Liver (tissue), 3 donors: Measurements from ENCODE around the gene DIAPH3.

Source experiments
- MAX ChIP-seq: IDR thresholded peaks from 2 replicates; pipeline ENCODE4 v1.6.1; 2016; ENCODE audit warnings: antibody characterized with exemption
- TF ChIP-seq, protein P1 (sequence below): fragments of 150-350 bp; IDR thresholded peaks from 2 replicates; pipeline ENCODE4 v1.5.1; 2017; ENCODE audit warnings: improper control_type of control experiment, low read depth, low read length; ENCODE audit not compliant: missing input control
- TF ChIP-seq, protein P2 (sequence below): IDR thresholded peaks from 2 replicates; pipeline ENCODE4 v1.6.1; 2016; ENCODE audit warnings: antibody characterized with exemption
- donor health status: healthy.
- donor health status: healthy.

DNA sequence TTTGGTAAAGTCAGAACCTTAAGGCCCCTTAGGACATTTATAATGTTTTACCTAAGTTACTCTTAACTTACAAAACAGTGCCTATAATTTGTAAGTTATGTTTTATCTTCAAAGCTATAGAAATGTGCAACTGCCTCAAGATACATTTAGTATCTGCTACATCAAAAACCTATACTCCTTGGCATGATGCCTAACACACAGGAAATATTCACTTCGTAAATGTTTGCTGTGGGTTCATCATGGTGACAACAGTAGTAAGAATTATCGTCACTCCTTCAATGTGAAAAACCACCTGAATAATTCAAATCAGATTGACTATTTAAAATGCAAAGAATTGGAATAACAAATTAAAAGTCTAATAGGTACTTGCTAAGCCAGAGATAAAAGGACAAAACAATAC lies 184.1 kb downstream of the DIAPH3 start:
- TF ChIP-seq, protein P1, sequence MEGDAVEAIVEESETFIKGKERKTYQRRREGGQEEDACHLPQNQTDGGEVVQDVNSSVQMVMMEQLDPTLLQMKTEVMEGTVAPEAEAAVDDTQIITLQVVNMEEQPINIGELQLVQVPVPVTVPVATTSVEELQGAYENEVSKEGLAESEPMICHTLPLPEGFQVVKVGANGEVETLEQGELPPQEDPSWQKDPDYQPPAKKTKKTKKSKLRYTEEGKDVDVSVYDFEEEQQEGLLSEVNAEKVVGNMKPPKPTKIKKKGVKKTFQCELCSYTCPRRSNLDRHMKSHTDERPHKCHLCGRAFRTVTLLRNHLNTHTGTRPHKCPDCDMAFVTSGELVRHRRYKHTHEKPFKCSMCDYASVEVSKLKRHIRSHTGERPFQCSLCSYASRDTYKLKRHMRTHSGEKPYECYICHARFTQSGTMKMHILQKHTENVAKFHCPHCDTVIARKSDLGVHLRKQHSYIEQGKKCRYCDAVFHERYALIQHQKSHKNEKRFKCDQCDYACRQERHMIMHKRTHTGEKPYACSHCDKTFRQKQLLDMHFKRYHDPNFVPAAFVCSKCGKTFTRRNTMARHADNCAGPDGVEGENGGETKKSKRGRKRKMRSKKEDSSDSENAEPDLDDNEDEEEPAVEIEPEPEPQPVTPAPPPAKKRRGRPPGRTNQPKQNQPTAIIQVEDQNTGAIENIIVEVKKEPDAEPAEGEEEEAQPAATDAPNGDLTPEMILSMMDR = no peak
- TF ChIP-seq MAX = no peak
- TF ChIP-seq, protein P2, sequence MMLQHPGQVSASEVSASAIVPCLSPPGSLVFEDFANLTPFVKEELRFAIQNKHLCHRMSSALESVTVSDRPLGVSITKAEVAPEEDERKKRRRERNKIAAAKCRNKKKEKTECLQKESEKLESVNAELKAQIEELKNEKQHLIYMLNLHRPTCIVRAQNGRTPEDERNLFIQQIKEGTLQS = no peak
